Mononuclear cell (primary cell): ENCODE measurements around the gene CERS6. TPM values are rescaled to one million over a fixed set of nuclear protein-coding genes. Genes with fewer than 3 reads are reported as not detected.

ENCODE experiments used
- H3K27me3 ChIP-seq: 2 replicates; pipeline ENCODE4 v1.6.0; 2011; ENCODE audit warnings: low read length, control low read depth; ENCODE audit not compliant: insufficient read depth
- H3K4me1 ChIP-seq: 2 replicates; pipeline ENCODE4 v1.5.1; 2011; ENCODE audit warnings: mild to moderate bottlenecking, low read length, control low read depth; ENCODE audit not compliant: insufficient read depth
- H3K4me3 ChIP-seq: 2 replicates; pipeline ENCODE4 v1.5.1; 2011; ENCODE audit warnings: mild to moderate bottlenecking, low read length, moderate library complexity
- H3K9me3 ChIP-seq: 2 replicates; pipeline ENCODE4 v1.5.1; 2011; ENCODE audit warnings: low read depth, mild to moderate bottlenecking, control low read depth, low read length
- total RNA-seq: library from RNA; depleted of rRNA; stranded (reverse); fragments of >200 nt; gene quantifications from one replicate; pipeline ENCODE4 v1.2.3, GENCODE V29; 2012

CERS6 gene
- total RNA-seq, 1 donor: 28.2 TPM

DNA sequence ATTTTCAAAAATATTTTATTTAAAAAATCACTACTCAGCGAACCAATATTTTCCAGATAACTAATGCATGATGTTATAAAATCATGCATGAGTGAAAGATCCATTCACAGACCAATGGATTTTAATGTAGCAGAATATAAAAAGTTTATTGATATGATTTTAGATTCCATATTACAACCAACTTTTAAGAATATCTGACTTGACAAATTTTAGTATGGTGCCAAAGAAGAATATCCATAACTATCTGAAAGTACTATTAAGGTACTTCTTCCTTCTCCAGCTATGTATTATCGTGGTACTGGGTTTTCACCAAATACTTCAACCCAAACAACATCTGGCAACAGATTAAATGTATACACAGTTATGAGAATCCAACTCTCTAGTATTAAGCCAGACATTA lies 246.5 kb downstream of the CERS6 start:
- H3K27me3 ChIP-seq: no peaks in the 10 kb centered on the region
- H3K9me3 ChIP-seq: no peaks in the 10 kb centered on the region
- H3K4me3 ChIP-seq: no peak overlapping the region
- no peaks in the 10 kb centered on the region for H3K4me1 ChIP-seq

DNA sequence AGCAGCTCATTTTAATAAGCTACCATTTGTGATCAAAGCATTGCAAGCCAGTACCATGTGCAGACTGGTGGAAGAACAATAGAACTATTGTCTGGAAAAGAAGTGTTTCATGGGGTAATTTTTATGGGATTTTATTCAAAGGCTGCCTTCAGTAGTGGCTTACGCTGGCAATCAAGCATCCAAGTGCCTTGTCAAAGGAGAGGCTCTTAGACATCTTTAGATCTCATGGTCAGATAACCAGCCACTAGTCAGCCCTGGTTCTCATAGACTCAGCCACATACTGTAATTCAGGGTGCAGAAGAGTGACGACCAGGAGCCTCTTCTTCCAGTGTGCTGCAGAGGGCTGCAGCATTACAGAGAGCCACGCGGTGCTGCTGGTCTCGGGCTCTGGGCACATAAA lies 247.9 kb downstream of the CERS6 start:
- Histone ChIP-seq H3K9me3 (no peaks in the 10 kb centered on the region), H3K4me3 (no peak overlapping the region), H3K27me3 (no peaks in the 10 kb centered on the region), H3K4me1 (no peaks in the 10 kb centered on the region)

DNA sequence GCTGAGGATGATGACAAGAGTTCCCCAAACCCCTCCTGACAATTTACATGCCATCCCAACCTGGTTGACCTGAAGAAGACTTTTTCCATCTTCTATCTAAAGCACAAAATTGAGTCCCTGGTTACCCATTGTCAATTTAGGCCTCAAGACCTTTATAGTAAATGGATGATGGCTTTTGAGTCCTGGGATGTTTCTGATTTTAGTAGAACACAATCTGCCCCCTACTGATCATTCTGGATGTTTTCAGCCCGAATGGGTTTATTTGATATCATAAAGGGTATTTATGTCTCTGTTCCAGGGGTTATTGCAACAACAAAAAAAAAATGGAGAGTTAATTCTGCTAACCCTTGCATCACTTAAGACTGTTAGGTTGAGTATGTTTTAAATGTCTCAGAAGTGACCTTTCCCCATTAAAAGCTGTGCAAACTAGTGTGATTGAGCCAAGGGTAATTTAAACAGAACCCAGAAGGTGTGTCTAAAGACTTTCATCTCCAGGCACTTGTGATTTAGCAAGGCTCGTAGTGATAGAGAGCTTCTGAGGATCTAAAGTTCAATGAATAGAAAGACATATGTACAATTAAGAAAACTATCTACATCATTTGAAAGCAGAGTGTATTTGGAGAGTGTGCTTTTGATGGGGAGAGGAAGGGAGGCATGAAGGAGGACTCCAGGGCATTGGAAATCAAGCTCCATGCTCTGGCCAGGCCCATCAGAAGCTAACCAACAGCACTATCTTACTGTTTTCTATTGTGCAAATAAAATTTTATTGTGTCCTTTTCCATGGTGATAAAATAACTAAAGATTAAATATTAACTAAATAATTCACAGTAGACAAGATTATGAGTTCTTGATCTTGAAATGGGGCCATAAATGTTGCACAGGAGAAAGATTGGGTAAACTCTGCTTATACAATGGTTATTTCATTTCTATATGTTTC lies 249.7 kb downstream of the CERS6 start:
- Histone ChIP-seq H3K4me1 (no peaks in the 10 kb centered on the region), H3K4me3 (no peak overlapping the region), H3K9me3 (no peaks in the 10 kb centered on the region), H3K27me3 (no peaks in the 10 kb centered on the region)

DNA sequence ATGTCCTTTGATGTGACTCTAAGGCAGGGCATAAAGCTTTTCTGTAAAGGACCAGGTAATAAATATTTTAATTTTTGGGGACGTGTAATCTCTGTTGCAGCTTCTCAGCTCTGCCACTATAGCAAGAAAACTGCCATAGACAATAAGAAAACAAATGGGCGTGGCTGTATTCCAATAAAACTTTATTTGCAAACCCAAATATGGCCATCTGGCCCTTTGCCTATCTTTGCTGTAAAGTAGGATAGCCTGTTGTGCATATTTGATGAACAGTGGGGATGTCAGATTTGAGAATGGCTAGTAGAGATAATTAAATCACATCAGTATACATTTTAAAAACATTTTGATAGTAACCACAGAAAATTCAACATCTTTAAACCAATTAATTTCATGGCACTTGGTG lies 250.7 kb downstream of the CERS6 start:
- H3K4me3 ChIP-seq: no peak overlapping the region
- no peaks in the 10 kb centered on the region for H3K9me3 ChIP-seq
- H3K4me1 ChIP-seq: peaks cover under 1% of the 10 kb centered on the region
- no peaks in the 10 kb centered on the region for H3K27me3 ChIP-seq

DNA sequence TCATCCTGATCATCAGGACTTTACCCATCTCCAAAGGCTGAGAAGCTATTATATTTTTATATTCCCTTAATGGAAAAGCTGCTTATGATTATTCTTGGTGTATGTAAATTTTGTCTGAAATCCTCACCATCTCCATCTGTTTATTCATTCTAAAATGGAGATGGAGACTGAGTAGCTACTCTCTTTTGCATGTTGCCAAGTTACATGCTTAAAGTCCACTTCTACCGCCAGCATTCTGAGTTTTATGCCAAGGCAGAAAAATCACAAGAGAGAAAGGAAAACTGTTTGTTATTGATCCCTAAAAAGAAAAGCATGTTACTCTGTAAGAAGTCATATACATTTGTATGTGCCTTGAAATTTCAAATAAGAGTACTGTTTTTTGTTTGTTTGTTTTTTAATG lies 252.0 kb downstream of the CERS6 start:
- H3K4me3 ChIP-seq: no peak overlapping the region

DNA sequence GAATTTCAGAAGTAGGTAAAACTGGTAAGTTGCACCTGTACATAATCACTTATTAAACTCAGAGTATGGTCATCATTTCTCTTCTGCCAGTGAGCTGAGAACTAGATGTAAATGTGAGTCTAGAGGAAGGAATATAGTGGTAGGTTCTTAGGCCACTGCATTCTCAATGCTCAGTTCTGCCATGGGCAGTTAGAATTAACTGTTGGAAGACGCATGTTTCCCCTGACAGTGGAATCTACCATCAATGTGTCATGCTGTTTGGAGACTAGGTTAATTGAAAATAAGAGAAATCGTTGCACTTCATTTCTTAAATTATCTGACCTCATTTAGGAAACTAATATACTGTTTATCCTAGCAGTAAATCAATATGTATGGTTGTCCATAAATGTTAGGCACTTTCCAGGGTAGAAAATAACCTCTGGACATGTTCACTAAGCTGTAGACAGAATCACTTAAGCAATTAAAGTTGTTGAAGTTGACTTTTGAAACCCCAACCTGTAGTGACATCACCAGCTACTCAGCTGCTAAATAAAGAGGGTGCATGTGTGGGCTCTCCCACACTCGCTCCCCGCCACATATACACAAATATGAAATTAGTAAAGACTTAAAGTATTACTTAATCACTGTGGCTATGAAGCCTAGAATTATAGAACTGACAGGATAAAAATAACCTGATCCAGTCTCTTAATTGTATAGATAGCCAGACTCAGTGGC lies 254.8 kb downstream of the CERS6 start:
- peaks cover 3% of the 10 kb centered on the region for H3K4me1 ChIP-seq
- H3K4me3 ChIP-seq: no peak overlapping the region
- H3K27me3 ChIP-seq: no peaks in the 10 kb centered on the region
- H3K9me3 ChIP-seq: no peaks in the 10 kb centered on the region

More for the DNA sequence above, 252.0 kb downstream of the CERS6 start:
- H3K27me3 ChIP-seq: no peaks in the 10 kb centered on the region
- H3K9me3 ChIP-seq: no peaks in the 10 kb centered on the region
- H3K4me1 ChIP-seq: peaks cover 3% of the 10 kb centered on the region

DNA sequence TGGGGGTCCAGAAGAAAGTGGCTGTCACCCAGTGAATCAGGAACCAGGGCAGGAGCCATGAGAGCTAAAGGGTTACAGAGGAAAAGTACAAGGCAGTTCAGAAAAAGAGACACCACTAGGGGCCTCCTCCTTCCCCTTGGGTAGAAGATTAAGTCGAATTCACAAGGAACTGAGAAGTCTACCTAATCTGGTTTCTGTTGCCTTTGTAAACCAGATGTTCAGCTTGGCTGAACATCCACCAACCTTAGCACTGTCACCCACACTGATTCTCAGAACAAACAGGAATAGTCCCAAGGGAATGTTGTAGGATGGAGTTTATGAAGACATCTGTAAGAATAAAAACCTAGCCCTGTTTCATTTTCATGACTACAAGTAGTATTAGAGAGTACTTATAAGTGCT lies 256.0 kb downstream of the CERS6 start:
- no peak overlapping the region for H3K4me3 ChIP-seq
- peaks cover 3% of the 10 kb centered on the region for H3K4me1 ChIP-seq

DNA sequence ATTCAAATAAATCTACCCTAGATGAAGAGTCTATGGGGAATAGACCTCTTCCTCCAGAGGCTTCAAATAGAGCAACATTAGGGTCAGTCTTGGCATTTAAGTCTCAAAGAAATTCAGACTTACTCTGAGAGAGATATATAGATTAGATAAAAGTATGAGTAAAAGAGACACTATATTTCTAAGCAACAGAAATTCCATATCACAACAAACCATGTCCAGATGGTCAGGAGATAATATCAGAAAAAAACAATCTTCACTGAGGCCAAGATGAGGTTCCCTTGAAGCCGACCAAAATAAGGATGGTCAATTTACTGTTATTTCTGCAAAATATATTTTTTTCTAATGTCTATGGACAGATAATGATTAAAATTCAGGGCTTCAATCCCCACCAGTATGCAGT lies 257.3 kb downstream of the CERS6 start:
- no peaks in the 10 kb centered on the region for H3K9me3 ChIP-seq
- no peak overlapping the region for H3K4me3 ChIP-seq
- peaks cover 3% of the 10 kb centered on the region for H3K4me1 ChIP-seq
- no peaks in the 10 kb centered on the region for H3K27me3 ChIP-seq

More for the DNA sequence above, 256.0 kb downstream of the CERS6 start:
- no peaks in the 10 kb centered on the region for H3K27me3 ChIP-seq
- no peaks in the 10 kb centered on the region for H3K9me3 ChIP-seq

DNA sequence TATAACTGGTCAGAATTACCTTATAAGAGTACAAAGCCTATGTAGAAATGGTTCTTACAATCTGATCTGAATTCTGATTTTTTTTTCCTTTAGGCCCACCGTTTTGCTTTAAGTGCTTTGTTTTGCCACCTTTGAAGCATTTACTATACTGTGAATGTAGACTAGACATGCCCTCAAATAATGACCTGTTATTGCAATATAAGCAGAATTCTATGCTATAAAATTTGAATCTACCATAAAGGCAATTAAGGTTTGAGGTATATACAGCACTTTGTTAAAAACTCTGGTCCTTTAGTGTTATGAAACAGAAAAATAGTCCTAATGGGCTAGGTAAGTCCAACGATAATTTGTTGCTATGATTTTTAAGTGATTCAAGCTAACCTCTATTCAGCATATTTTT lies 259.8 kb downstream of the CERS6 start:
- H3K27me3 ChIP-seq: no peaks in the 10 kb centered on the region
- no peaks in the 10 kb centered on the region for H3K9me3 ChIP-seq
- H3K4me1 ChIP-seq: peaks cover 3% of the 10 kb centered on the region
- H3K4me3 ChIP-seq: no peak overlapping the region

DNA sequence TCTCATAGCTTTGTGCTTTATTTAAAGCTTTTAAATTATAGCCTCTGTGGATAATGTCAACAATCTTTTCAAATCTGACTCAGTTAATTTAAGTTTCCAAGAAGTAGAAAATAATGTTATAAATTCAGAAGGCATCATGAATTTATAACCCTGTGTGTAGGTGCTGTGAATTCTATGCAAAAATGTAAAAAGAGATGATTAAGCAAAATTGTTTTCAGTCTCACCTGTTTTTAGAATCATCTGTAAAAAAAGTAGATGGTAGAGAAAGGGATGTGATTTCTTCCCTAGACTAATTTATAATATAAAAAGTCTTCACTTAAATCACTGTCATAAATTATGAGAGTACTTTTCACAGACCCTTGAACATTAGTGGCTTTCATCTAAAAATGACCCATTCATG lies 260.8 kb downstream of the CERS6 start:
- no peaks in the 10 kb centered on the region for H3K27me3 ChIP-seq
- H3K4me1 ChIP-seq: peaks cover 2% of the 10 kb centered on the region
- H3K4me3 ChIP-seq: no peak overlapping the region
- H3K9me3 ChIP-seq: no peaks in the 10 kb centered on the region

DNA sequence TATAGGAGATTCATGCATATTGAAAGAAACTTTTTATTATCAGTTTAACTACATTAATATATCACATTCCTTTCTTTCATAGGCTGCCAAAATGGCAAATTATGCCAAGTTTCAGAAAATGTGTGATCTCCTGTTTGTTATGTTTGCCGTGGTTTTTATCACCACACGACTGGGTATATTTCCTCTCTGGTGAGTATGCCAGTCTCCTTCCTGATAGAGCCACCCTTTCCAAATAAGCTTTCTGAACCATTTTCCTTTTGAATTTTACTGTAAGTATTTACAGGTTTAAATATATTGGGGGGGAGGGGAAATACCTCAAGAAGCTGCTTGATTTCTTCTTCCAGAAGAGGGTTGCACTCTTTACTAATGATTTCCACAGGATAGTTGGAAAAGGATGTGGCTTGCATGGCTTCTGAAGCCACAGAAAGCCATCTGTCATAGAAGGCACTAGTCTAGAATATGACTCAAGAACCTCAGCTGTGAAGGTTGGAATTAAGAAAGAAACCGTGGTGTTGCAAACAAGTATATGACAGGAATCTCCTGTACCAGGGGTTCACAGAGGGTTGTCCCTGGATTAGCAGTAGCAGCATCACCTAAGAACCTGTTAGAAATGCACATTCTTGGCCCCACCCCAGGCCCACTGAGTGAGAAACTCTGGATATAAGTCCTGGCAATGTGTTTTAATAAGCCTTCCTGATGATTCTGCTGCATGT lies 261.9 kb downstream of the CERS6 start:
- Histone ChIP-seq H3K9me3 (no peaks in the 10 kb centered on the region), H3K4me1 (no peaks in the 10 kb centered on the region), H3K27me3 (no peaks in the 10 kb centered on the region), H3K4me3 (no peak overlapping the region)

DNA sequence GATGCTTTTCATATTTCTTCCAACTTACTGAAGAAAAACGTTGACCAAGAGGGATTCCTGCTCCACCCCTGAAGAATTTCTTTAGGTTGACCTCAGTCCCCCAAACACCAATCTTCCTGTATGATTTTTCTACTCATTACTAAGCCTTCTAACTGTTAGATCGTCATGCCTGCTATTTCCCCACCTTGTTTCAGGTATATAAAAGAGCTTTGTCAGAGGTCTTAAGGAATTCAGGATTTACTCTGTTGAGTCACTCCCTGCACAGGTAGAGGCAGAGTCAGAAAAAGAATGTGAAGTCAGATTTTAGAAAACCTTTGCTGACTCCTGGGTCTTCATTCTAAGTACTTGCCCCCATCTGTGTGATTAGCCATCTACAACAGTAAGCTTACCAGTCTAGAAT lies 262.6 kb downstream of the CERS6 start:
- no peaks in the 10 kb centered on the region for H3K9me3 ChIP-seq
- no peaks in the 10 kb centered on the region for H3K27me3 ChIP-seq
- H3K4me1 ChIP-seq: no peaks in the 10 kb centered on the region
- H3K4me3 ChIP-seq: no peak overlapping the region

DNA sequence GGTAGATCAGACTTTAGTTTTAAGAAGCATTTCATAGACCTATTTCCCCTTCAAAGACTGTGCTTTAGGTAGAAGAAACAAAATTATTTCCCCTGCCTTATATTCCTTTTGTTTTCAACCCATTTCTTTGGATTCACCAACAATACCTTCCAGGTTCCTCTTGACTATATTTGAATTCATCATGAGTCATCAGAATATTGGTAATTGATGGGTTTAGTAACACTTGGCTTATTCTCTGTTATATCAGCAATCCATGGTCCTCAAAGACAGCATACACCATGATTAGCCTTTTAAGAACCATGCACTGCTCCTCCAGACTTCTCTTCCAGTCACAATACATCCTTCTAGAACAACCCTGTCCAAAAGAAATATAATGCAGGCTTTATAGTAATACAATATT lies 263.4 kb downstream of the CERS6 start:
- no peaks in the 10 kb centered on the region for H3K4me1 ChIP-seq
- H3K27me3 ChIP-seq: no peaks in the 10 kb centered on the region
- no peak overlapping the region for H3K4me3 ChIP-seq
- H3K9me3 ChIP-seq: no peaks in the 10 kb centered on the region

DNA sequence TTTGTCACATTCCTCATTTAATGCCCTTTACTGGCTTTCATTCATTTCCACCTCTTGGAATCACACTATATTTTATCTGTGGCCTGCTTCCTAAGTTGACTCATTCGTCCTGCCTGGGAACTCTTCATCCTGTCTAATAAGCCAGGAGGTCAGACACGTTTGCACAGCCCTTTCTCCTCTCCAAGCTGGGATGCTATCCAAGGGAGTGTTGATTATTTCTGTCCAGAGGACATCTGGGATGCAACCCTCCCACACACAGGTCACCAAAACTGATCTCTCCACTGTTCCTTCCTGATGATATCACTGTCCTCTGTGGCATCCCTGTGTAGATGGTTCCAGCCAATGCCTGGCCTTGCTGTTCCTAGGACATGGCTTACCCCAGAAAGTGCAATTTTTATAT lies 266.5 kb downstream of the CERS6 start:
- Histone ChIP-seq H3K4me3 (no peak overlapping the region), H3K9me3 (no peaks in the 10 kb centered on the region), H3K27me3 (no peaks in the 10 kb centered on the region), H3K4me1 (no peaks in the 10 kb centered on the region)

DNA sequence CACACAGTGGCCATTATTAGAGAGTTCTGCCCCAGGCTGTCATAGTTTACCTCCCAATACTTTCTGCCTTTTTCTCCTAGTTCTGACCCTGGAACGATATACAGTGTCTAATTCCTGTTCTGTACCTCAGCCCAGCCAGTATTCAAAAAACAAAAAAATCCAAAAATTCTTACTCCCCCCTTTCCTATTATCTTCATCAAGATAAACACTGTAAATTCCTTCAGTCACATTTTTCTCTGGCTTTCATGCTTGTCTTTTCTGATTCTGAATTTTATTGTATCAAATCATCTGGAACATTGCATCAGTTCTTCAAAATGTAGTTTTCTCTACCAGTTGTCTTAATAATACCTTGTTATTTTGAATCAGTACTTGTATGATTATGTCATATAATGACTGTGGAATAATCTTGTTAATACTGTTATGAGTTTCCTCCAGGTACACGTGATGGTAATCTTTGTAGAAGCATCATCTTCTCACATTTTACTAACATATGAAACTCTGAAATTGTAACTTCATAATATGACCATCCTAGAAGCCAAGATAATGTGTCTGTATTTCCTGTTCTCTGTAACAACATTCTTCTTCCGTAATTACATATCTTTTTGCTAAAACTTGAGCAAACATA lies 267.3 kb downstream of the CERS6 start:
- no peaks in the 10 kb centered on the region for H3K4me1 ChIP-seq
- no peak overlapping the region for H3K4me3 ChIP-seq
- no peaks in the 10 kb centered on the region for H3K27me3 ChIP-seq
- no peaks in the 10 kb centered on the region for H3K9me3 ChIP-seq
